HG03039 (cell line): ENCODE results near the gene SLC6A18.

Source experiments
- ATAC-seq: cut with Tn5 transposase; IDR thresholded peaks from one replicate; pipeline ENCODE4 v1.9.1; 2021; ENCODE audit warnings: mild to moderate bottlenecking, moderate library complexity; ENCODE audit not compliant: unreplicated experiment

The SLC6A18 gene

DNA sequence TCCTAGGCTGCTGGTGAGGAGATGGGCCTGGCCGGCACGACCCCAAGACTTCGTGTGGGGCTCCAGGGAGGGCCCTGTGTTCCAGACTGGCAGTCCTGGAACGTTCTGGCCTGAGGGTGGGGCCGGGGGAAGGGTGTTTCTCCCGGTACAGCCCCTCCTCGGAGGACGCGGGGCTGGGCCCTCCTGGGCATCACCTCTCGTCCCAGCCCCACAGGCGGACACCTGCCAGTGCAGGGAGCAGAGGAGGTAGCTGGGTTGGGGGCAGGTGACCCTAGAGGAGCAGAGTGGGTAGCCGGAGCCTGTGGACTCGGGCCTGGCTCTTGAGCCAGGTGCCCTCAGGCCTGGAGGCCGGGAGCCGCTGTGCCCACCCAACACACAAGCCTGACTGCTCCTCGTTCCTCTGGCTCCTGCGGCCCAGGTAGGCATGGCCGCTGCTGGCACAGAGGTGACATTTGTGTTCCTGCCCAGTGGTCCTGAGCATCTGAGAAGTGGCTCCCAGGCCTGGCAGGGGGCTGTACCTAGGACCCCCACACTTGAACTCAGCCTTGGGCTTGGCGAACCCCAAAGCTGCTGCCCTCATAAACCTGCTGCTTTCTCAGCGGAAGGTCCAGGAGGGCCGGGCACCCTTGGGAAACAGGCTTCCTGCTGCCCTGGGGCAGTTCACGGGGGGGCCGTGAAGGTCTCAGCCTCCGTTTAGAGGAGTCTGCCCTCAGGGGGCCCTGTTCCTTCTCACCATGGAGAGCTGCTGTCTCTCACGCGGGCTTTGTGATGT lies 23.0 kb upstream of the SLC6A18 start:
- no peak for ATAC-seq

DNA sequence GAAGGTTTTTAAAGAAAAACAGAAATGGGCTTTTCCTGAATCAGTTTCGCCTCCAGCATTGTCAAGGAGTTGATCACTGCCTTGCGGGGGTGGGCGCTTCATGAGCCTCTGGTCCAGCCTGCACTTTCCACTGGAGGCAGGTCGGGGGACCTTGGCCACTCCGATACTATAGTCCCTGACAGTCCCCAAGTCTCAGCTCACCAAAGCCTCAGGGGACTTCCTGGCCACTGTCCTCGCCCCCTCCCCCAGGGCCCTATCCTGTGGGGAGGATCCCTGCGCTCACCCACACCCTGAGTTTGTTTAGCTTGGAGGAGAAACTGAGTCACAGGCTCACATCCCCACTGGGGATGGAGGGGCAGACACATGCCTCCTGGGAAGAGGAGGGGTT lies 22.4 kb upstream of the SLC6A18 start:
- no peak for ATAC-seq

DNA sequence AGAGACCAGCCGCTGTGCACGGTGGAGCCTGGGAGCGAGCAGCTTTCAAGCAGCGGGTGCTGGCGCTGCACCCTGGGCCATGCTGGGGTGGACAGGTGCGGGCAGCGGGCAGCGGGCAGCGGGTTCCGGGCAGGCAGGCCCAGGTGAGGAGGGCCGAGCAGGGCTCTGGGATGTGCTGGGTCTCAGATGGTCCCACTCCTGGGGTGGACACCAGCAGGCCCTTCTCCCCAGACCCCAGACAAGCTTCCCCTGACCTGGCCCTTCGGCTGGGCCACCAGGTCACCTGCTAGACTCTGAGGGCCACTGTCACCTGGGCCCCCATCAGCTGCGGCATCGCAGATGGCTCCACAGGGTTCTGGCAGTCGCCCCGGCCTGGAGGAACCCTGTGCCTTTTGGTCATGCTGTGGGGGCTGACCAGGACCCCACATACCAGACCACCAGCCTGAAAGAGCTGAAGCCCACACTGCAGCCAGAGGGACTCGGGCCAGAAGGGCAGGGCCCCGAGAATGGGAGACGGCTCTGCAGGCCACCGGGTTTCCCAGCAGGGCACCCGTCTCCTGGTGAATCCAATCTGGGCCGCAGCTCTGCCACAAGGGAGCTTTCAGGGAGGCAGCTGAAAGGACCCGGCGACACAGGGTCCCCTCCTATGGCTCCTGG lies 21.7 kb upstream of the SLC6A18 start:
- ATAC-seq = no peak

DNA sequence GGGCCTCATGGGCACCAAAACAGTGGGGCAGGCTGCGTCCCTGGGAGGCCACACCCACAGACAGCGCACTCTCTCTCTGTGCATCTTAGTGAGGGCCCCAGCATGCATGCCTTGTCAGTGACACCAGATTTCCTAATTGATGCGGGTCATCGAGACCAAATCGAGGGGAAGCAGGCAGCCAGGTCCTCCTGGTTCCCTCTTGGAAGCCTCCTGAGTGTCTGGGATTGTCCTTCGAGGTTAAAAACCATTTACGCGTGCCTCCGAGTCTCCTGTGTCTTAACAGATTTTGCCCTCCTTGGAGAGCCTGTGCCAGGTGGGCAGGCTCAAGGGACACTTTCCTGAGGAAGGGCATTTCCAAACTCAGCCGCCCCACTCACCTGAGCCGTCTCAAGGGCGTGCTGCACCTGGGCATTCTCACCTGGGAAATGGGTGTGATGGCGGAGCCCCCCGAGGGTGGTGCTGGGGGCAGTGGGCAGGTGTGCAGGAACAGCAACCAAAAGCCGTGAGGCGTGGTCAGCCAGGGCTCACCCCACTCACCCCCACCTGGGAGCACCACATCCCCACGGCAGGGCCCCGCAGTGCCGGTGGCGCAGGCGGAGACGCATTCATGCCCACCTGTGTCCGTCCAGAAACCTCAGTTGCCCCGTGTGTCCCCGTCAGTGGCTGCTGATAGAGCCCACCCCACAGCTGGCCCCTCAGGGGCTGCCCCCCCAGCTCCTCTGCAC lies 21.1 kb upstream of the SLC6A18 start:
- no peak for ATAC-seq

DNA sequence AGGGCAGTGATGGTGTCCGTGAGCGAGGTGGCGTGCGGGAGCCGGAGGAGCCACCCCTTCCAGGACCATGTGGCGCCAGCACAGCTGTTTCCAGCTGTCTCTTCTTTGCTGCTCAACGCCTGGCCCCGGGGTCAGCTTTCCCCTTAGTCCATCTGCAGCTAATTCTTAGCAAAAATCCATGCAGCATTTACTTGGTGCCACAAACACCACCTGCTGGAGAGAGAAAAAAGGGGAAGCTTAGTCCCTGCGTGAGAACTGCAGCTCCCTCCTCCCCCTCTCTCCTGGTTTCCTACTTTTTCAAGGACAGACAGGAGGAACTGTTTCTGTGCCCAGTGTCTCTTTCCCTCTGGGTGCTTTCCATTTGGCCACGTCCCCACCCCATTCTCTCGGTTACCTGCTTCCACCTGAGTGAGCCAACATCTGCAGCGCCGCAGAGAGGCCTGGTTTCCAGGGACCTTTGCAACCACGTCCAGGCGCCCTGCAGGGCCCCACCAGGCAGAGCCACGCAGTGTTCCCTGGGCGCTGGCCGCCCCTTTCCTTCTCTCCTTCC lies 20.4 kb upstream of the SLC6A18 start:
- ATAC-seq = no peak

DNA sequence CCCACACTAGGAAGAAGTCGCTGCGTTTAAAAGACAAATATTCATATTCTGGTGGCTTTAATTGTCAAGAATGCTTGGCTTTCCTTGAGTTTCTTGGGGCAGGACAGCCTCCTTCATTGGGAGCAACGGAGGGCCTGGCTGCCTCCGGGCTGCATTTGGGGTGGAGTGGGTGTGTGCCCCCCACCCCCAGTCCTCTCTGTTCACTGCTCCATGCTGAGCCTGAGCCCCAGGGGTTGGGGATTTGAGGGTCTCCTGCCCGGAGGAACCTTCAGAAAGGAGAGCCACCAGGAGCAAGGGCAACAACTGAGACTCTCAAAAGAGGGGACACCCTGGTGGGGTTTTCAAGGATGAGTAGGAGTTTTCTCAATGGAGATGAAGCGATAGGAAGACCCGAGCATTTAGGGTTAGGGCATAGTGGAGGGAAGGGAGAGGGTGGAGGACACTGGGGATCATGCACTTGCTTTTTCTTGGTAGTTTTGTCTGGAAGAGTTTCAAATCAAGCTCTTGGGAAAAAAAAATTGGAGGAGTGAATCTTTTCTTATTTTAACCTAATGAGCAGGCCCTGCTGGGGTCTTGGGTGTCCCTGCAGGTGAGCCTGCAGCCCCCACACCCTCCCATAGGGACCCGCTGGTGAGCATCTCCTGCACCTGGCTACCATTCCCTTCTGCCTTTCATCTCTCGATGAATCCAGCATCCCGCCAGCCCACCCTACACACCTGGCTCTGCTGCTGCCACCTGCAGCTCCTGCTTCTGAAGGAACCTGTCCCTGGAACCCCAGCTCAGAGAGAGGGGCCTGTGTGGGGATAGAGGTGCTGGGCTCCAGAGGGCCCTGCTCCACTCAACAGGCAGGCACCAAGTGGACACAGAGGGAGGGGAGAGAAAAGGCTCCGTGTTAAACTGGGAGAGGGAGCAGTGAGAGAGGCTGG lies 19.7 kb upstream of the SLC6A18 start:
- ATAC-seq = no peak

DNA sequence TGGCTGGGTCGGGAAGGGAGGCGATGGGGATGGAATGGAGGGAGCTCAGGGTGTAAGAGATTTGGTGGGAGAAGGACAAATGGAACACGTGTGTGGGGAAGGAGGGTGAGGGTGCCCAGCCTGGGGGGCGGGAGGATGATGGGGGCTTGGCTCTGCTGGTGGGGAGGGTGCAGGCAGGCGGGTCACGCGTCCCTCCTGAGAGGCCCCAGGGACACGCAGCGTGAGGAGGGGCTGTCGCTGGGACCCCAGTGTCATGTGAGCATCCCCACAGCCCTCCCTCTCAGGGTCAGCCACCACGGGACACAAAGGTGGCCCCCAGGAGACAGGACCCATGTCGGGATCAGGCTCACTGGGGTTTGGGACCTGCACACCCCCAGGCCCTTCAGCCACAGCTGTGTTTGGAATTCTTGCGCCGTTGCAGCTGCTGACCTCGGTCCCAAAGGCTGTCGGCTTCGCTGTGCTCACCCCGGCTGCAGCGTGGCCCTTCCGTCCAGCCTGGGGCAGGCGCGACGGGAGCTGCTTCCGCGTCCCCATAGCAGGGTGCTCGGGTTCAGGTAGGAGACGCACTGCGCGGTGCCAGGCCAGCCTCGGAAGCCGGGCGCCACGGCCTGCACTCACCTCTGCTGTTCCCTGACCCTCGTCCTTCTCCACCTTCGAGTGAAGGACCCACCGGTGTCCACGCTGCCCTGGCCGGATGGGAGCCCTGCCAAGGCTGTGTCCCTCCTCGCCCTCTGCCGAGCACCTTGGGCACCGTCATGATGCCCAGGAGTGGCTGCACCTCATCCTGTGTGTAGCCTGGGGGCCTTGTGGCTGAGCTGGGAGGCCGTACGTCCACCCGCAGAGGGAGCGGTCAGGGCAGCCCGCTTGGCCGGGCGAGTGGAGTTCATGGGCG lies 18.4 kb upstream of the SLC6A18 start:
- ATAC-seq = no peak

DNA sequence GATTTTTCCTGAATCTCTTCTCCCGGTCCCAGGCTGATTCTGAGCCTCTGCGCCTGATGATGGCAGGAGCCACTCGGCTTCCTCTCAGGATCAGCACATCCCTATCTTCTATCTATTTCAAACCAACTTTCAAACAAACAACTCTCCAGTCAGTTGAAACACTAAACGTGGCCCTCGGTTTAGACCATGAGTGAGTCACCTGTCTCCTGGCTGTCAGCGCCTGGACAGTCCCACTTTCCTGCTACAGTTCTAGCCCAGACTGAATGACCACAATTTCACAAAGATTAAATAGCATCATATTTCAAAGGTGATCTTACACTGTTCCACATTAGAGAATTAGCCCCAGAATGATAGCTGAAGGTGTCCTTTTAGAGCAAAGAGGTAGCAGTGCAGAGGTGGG lies 17.6 kb upstream of the SLC6A18 start:
- no peak for ATAC-seq

DNA sequence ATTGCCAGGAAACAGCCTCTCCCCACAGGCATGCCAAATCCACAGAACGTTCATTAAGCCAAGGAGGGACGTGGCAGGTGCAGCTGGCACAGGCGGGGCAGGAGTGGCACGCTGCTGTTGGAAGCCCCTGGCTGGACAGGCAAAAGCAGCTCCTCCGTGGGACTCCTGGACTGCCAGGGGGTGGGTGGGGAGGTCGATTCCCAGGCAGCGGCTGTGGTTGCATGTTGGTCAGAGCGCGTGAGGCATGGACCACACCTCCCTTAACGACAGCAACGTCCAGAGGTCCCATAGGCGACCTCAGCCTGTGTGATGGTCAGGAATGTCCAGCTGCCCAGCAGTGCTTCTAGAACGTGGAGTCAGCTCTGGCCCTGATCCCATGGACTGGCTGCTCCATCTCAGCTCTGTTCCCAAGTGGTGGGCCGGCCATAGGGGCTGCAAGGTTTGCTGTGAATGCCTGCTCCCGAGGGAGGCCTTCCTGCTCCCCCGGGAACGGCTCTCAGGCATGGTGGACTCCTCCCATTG lies 16.9 kb upstream of the SLC6A18 start:
- no peak for ATAC-seq

DNA sequence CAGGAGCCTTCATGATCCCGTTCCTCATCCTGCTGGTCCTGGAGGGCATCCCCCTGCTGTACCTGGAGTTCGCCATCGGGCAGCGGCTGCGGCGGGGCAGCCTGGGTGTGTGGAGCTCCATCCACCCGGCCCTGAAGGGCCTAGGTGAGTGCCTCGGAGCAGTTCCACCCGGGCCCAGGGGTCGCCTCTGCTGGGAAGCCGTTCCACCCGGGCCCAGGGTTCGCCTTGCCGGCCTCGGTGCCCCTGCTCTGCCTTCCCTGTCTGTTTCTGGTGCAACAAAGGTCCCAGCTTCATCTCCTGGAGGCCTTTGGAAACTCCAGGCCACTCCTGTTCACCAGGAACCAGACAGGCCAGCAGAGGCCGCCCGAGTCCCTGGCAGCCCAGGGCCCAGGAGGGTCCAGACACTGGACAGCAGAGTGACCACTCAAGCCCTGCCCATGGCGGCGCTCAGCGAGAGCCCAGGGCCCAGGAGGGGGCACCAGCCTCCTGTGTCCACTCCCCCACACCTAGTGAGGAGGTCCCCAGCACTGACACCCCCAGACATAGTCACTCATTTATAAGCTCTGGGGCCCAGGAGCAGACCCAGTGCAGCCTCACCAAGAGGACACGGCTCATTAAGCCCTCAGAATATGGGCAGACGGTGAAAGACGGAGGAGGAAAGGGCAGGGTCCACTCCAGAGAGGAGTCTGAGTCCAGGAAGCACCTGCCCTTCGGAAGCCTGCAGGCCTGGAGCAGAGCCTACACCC lies 16.3 kb upstream of the SLC6A18 start:
- ATAC-seq = no peak

DNA sequence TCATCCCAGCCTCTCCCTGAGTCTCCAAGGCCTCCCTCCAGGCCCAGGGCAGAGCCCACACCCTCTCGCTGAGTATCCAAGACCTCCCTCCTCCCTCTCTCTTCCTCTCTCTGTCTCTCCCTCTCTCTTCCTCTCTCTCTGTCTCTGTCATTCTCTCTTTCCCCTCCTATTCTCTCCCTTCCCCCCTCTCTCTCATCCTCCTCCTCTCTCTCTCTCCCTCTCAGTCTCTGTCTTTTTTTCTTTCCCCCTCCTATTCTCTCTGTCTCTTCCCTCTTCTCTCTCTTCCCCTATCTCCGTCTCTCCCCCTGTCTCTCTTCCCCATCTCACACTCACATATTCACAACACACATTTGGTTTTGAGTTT lies 15.7 kb upstream of the SLC6A18 start:
- no peak for ATAC-seq

DNA sequence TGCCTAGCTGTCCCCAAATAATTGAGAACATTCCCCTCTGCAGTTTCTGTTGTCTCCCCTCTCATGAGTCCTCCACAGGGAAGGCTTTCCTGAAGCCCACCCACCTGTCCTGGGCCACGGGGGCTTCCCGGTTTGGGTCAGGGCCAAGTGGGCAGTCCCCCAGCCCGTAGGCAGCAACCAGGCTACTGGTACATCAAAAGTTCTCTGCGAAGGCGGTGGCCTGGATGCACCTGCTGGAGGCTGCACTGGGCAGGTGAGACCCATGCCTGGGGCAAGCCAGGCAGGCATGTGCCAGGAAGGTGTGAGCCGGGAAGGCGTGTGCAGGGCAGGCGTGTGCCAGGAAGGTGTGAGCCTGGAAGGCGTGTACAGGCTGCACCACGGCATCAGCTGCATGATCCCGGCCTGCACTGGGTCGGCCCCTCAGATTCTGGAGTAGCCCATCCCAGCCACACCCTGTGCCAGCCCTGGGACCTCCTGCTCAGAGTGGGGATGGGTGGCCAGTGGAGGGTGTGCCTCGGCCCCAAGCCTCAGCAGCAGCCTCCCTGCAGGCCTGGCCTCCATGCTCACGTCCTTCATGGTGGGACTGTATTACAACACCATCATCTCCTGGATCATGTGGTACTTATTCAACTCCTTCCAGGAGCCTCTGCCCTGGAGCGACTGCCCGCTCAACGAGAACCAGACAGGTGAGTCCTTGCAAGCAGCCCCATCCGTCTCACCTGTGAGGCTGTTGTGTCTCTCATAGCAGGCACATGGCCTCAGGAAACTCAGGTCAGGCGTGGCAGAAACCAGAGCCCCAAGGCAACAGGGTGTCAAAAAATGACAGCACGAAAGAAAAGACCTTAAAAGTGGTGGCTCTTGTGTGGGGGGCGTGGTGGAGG lies 15.0 kb upstream of the SLC6A18 start:
- no peak for ATAC-seq

DNA sequence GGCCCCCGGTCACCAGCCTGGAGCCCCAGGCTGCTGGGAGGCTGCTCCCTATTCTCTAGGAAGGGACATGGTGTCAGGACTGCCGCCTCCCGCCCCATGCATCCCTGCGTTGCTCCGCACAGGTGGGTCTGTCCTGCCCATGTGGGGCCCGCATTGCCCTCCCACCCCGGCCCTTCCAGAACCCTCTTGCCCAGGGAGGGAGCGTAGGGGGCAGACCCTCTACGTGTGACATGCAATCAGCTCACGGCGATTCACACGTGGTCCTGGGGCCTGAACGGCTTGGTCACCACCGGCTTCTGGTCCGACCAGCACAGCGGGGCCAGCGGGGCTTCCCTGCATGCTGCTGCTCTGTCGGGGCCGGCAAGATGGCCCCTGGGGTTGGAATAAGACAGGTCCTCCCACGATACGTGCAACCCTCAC lies 14.3 kb upstream of the SLC6A18 start:
- no peak for ATAC-seq

DNA sequence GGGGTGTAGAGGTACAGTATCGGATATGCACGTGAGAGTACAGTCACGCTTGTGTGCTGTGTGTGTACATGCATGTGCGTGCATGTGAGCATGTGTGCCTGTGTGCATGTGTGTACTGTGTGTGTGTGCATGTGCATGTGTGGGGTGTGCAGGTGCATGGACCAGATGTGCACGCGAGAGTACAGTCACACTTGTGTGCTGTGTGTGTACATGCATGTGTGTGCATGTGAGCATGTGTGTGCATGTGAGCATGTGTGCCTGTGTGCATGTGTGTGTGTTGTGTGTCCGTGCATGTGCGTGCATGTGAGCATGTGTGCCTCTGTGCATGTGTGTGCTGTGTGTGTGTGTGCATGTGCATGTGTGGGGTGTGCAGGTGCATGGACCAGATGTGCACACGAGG lies 13.5 kb upstream of the SLC6A18 start:
- ATAC-seq = no peak

DNA sequence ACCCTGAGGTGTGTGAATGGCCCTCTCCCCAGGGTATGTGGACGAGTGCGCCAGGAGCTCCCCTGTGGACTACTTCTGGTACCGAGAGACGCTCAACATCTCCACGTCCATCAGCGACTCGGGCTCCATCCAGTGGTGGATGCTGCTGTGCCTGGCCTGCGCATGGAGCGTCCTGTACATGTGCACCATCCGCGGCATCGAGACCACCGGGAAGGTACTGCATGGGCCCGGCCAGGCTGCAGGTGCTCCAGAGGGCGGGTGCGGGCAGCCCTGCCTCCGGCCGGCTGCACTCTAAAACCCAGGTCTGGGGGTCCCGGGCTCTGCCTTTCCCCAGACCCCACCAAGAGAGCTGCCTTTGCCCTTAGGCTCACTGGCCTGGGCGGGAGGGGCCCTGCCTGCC lies 12.9 kb upstream of the SLC6A18 start:
- no peak for ATAC-seq

DNA sequence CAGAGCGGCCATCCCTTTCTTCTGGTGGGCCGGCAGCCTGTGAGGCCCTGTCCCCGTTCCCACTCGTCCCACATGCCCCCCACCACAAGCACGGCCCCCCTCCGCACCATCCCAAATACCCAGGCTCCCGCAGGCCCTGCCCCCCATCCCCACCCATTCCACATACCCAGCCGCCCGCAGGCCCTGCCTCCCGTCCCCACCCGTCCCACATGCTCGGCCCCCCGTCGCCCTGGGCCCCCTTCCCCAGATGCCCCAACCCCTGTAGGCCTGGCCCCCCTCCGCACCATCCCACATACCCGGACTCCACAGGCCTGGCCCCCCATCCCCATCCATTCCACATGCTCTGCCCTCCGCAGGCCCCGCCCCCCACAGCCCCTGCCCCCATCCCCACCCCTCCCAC lies 12.3 kb upstream of the SLC6A18 start:
- no peak for ATAC-seq

DNA sequence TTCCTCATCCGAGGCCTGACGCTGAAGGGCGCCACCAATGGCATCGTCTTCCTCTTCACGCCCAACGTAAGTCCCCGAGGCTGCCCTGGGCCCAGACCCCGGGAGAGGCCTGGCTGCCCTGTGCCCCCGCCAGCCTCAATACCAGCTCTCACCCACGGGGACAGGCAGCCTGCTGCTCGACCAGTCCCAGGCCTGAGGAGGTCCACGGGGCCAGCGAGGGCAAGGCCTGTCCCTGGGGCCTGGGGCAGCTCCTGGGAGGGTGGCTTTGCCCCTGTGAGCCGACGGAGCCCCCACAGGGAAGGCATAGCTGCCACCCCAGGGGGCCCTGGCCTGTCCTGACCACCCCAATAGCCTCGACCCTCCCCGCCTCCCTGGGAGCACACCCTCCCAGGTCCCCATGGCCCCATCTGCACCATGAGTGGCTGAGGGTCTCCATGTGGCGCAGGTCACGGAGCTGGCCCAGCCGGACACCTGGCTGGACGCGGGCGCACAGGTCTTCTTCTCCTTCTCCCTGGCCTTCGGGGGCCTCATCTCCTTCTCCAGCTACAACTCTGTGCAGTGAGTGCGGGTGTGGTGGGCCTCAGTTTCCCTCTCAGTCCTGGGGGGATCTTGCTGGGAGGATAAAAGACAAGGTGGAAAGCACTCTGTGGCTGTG lies 11.5 kb upstream of the SLC6A18 start:
- ATAC-seq = no peak
